ENCODE data around the gene VAT1L. TPM values are rescaled to one million over a fixed set of nuclear protein-coding genes. Genes with fewer than 3 reads are reported as not detected.

VAT1L gene
- total RNA-seq, 2 experiments from 2014 or later, result not detected

- H3K4me3 Mint-ChIP-seq, result no peak within 1 kb of the TSS
- peaks cover 19% of the 10 kb centered on the region for H3K27me3 Mint-ChIP-seq
- H3K4me1 Mint-ChIP-seq (ENCODE audit: low read depth), result no peaks in the 10 kb centered on the region
- intact Hi-C loops (cut with micrococcal nuclease), result no loop called here
- H3K27ac Mint-ChIP-seq, result no peak within 1 kb of the TSS
- no peaks in the 10 kb centered on the region for H3K36me3 Mint-ChIP-seq (ENCODE audit: low read depth)
- POLR2A ChIA-PET, result no interaction called here
- CTCF ChIA-PET, result no interaction called here
- ATAC-seq (no peak), DNase-seq (no peak)
- no peak for TF ChIP-seq CTCF (IDR thresholded peaks at IDR 0.05)
- H3K9me3 Mint-ChIP-seq, result no peaks in the 10 kb centered on the region
Measured at GRCh38 chr16:78022347-78023060, 234.1 kb downstream of the VAT1L start, which contains the start of gene CLEC3A. Gene CLEC3A, plus strand, starts transcription at chr16:78022548. Its CDS starts 79 bp downstream, at chr16:78022627.

- TF ChIP-seq CTCF (IDR thresholded peaks at IDR 0.05), result no peak
- intact Hi-C loops (cut with micrococcal nuclease), result no loop called here
- ChIA-PET CTCF (no interaction called here), POLR2A (no interaction called here)
- no peak overlapping the region for H3K27ac Mint-ChIP-seq
- no peaks in the 10 kb centered on the region for H3K9me3 Mint-ChIP-seq
- DNase-seq (no peak), ATAC-seq (no peak)
- no peak overlapping the region for H3K4me3 Mint-ChIP-seq
- H3K27me3 Mint-ChIP-seq, result peaks cover 16% of the 10 kb centered on the region
- H3K4me1 Mint-ChIP-seq (ENCODE audit: low read depth), result no peaks in the 10 kb centered on the region
- H3K36me3 Mint-ChIP-seq (ENCODE audit: low read depth), result no peaks in the 10 kb centered on the region
Measured at GRCh38 chr16:78024159-78024558, 235.8 kb downstream of the VAT1L start.

GRCh38 chr16:78025631-78026030, 237.3 kb downstream of the VAT1L start:
- no peak for DNase-seq
- no peak overlapping the region for H3K4me3 Mint-ChIP-seq
- no peak for ATAC-seq
- H3K9me3 Mint-ChIP-seq, result no peaks in the 10 kb centered on the region
- ChIA-PET CTCF (interaction anchor here (2.3 kb wide), 1 partner anchor 22 kb away, joined by 11 read pairs; no protein-coding TSS in a partner anchor), POLR2A (no interaction called here)
- no peak for TF ChIP-seq CTCF (IDR thresholded peaks at IDR 0.05)
- H3K27ac Mint-ChIP-seq, result no peak overlapping the region
- intact Hi-C loops (cut with micrococcal nuclease), result no loop called here
- H3K36me3 Mint-ChIP-seq (ENCODE audit: low read depth), result no peaks in the 10 kb centered on the region
- H3K27me3 Mint-ChIP-seq, result peaks cover 16% of the 10 kb centered on the region
- H3K4me1 Mint-ChIP-seq (ENCODE audit: low read depth), result no peaks in the 10 kb centered on the region

GRCh38 chr16:78028018-78028417, 239.7 kb downstream of the VAT1L start:
- Mint-ChIP-seq H3K36me3 (ENCODE audit: low read depth) (no peaks in the 10 kb centered on the region), H3K4me3 (no peak overlapping the region), H3K27me3 (peaks cover 13% of the 10 kb centered on the region), H3K4me1 (ENCODE audit: low read depth) (no peaks in the 10 kb centered on the region), H3K27ac (no peak overlapping the region), H3K9me3 (no peaks in the 10 kb centered on the region)
- no peak for ATAC-seq
- ChIA-PET CTCF (interaction anchor here (1.5 kb wide), 1 partner anchor 25 kb away, joined by 6 read pairs; no protein-coding TSS in a partner anchor), POLR2A (no interaction called here)
- no peak for TF ChIP-seq CTCF (IDR thresholded peaks at IDR 0.05)
- DNase-seq, result no peak
- intact Hi-C loops (cut with micrococcal nuclease), result no loop called here

Other genes with a start within 250 kb of the VAT1L start
- gene NUDT7, start 66.0 kb upstream of the VAT1L start, total RNA-seq, result 1 to 10 TPM; 6.4 to 8.0 TPM
- not detected for gene CLEC3A, start 234.0 kb downstream of the VAT1L start, total RNA-seq

Data from activated CD8-positive, alpha-beta T cell treated with anti-CD3 and anti-CD28 coated beads for 36 hours (primary cell).